Gastroesophageal sphincter (tissue), 4 donors: ENCODE results near the gene TTLL8. TPM values are rescaled to one million over a fixed set of nuclear protein-coding genes. Genes with fewer than 3 reads are reported as not detected.

Experiments used
- ATAC-seq: fragments of 150-250 bp; one replicate; pipeline ENCODE4 v1.9.1; 2016; ENCODE audit warnings: mild to moderate bottlenecking, moderate library complexity
- H3K27ac ChIP-seq, 4 donors: fragments of 200-600 bp; sonication (generic) in 3 of 4; 1 replicate in 3 of 4; 2 replicates in 1 of 4; pipeline ENCODE4 v1.5.1; 2016 to 2019
- H3K27me3 ChIP-seq: fragments of 200-600 bp; sonication (generic); one replicate; pipeline ENCODE4 v1.5.1; 2019
- H3K36me3 ChIP-seq, 2 donors: fragments of 200-600 bp; sonication (generic); one replicate each; pipeline ENCODE4 v1.5.1; 2019; ENCODE audit warnings: control low read depth in 1 of 2
- H3K4me1 ChIP-seq, 3 donors: fragments of 200-600 bp; sonication (generic); 1 replicate in 2 of 3; 2 replicates in 1 of 3; pipeline ENCODE4 v1.5.1; 2016 to 2019; ENCODE audit warnings: control low read depth in 2 of 3
- H3K4me3 ChIP-seq, 2 donors: fragments of 200-600 bp; sonication (generic); one replicate each; pipeline ENCODE4 v1.5.1; 2019; ENCODE audit warnings: mild to moderate bottlenecking in 1 of 2, moderate library complexity in 1 of 2
- H3K9me3 ChIP-seq, 3 donors: fragments of 200-600 bp; sonication (generic); one replicate each; pipeline ENCODE4 v1.5.1; 2017 to 2019; ENCODE audit warnings: control low read depth in 2 of 3
- EP300 ChIP-seq: sonication (generic); formaldehyde crosslinking; IDR thresholded peaks from one replicate; pipeline ENCODE4 v1.6.1; 2017; ENCODE audit warnings: antibody characterized with exemption, mild to moderate bottlenecking
- POLR2A ChIP-seq, 2 donors: fragments of 450-650 bp; IDR thresholded peaks; one replicate each; pipeline ENCODE4 v1.6.1; 2017; ENCODE audit warnings: antibody characterized with exemption in 2 of 2, mild to moderate bottlenecking in 2 of 2, moderate library complexity in 1 of 2
- POLR2AphosphoS5 ChIP-seq: sonication (generic); formaldehyde crosslinking; IDR thresholded peaks from one replicate; pipeline ENCODE4 v1.6.1; 2017; ENCODE audit warnings: antibody characterized with exemption
- WGBS, 2 donors: methylation state at CpG; one replicate each; pipeline ENCODE4 v1.1.5; 2018; ENCODE audit warnings: low coverage in 1 of 2; 5-methylcytosine and 5-hydroxymethylcytosine counted together
- total RNA-seq, 4 donors: library from RNA; depleted of rRNA; stranded (reverse); fragments of >200 nt; gene quantifications; one replicate each; pipeline ENCODE4 v1.1.0, GENCODE V29; 2016
- TF ChIP-seq, protein P1 (sequence below), 4 experiments: fragments of 200-600 bp in 2 of 4; fragments of 450-650 bp in 2 of 4; sonication (generic) in 1 of 4; IDR thresholded peaks; one replicate each; pipeline ENCODE4 v1.5.1; 2017 to 2019; ENCODE audit warnings: antibody characterized with exemption in 4 of 4, mild to moderate bottlenecking in 2 of 4, moderate library complexity in 2 of 4

TTLL8 gene
- total RNA-seq, 4 donors from 2014 or later = not detected

- Histone ChIP-seq H3K9me3 (no peaks in the 10 kb centered on the region), H3K27me3 (peaks cover 63% of the 10 kb centered on the region), H3K27ac (no peak overlapping the region), H3K4me3 (no peak overlapping the region), H3K4me1 (peaks cover 0 to 12% (median 0%) of the 10 kb centered on the region in 3 donors), H3K36me3 (no peaks in the 10 kb centered on the region)
- TF ChIP-seq EP300 = no peak
- TF ChIP-seq POLR2A (IDR thresholded peaks at IDR 0.05) = no peak
- no peak for TF ChIP-seq POLR2AphosphoS5
- TF ChIP-seq, protein P1, sequence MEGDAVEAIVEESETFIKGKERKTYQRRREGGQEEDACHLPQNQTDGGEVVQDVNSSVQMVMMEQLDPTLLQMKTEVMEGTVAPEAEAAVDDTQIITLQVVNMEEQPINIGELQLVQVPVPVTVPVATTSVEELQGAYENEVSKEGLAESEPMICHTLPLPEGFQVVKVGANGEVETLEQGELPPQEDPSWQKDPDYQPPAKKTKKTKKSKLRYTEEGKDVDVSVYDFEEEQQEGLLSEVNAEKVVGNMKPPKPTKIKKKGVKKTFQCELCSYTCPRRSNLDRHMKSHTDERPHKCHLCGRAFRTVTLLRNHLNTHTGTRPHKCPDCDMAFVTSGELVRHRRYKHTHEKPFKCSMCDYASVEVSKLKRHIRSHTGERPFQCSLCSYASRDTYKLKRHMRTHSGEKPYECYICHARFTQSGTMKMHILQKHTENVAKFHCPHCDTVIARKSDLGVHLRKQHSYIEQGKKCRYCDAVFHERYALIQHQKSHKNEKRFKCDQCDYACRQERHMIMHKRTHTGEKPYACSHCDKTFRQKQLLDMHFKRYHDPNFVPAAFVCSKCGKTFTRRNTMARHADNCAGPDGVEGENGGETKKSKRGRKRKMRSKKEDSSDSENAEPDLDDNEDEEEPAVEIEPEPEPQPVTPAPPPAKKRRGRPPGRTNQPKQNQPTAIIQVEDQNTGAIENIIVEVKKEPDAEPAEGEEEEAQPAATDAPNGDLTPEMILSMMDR (IDR thresholded peaks at IDR 0.05) = no peak
- no peak for ATAC-seq
- WGBS, 2 donors = 85 to 94% methylated on average over 7 to 14 of the region's 14 CpGs
Measured at GRCh38 chr22:49998718-49999062, 59.4 kb downstream of the TTLL8 start.

- H3K4me1 ChIP-seq = peaks cover 0 to 16% (median 0%) of the 10 kb centered on the region in 3 donors
- no peak for TF ChIP-seq EP300
- TF ChIP-seq, protein P1 (IDR thresholded peaks at IDR 0.05) = no peak
- TF ChIP-seq POLR2AphosphoS5 = no peak
- no peak overlapping the region for H3K27ac ChIP-seq
- H3K36me3 ChIP-seq = no peaks in the 10 kb centered on the region
- WGBS, 2 donors = 75 to 98% methylated on average over 3 to 5 of the region's 21 CpGs
- H3K9me3 ChIP-seq = no peaks in the 10 kb centered on the region
- ATAC-seq = no peak
- H3K4me3 ChIP-seq = no peak overlapping the region
- peaks cover 67% of the 10 kb centered on the region for H3K27me3 ChIP-seq
Measured at GRCh38 chr22:49997932-49998717, 60.0 kb downstream of the TTLL8 start.

DNA sequence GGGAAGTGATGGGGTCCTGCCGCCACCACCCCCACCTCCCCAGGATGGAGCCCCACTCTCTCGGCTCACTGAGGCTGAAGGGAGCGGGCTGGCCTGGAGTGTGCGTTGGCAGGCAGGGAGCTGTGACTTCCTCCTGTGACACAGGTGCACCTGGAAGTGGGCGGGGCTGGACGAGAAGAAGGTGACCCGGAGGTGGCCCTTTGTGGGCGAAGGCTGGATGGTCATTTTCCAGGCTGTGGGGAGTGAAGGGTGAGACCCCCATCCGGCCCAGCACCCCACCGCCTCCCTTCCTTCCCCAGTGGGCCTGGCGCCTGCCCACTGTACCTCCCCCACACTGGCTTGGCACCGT lies 60.9 kb downstream of the TTLL8 start:
- ATAC-seq = no peak
- H3K4me3 ChIP-seq = no peak overlapping the region
- TF ChIP-seq POLR2AphosphoS5 (no peak), EP300 (no peak), POLR2A (IDR thresholded peaks at IDR 0.05) (no peak)
- TF ChIP-seq, protein P1 (IDR thresholded peaks at IDR 0.05) = no peak
- no peaks in the 10 kb centered on the region for H3K36me3 ChIP-seq
- H3K4me1 ChIP-seq = peaks cover 0 to 18% (median 0%) of the 10 kb centered on the region in 3 donors
- H3K27ac ChIP-seq = no peak overlapping the region
- WGBS, 2 donors = 86% methylated on average over 5 of the region's 12 CpGs; no CpG with 5 or more reads in 1 of the 2 donors
- H3K9me3 ChIP-seq = peaks cover 0 to 5% (median 0%) of the 10 kb centered on the region in 3 donors
- peaks cover 58% of the 10 kb centered on the region for H3K27me3 ChIP-seq

- WGBS, 2 donors = 87% methylated on average over 3 of the region's 19 CpGs; no CpG with 5 or more reads in 1 of the 2 donors
- H3K9me3 ChIP-seq = peaks cover 0 to 11% (median 0%) of the 10 kb centered on the region in 3 donors
- TF ChIP-seq POLR2AphosphoS5 (no peak), POLR2A (IDR thresholded peaks at IDR 0.05) (no peak), EP300 (no peak)
- TF ChIP-seq, protein P1 (IDR thresholded peaks at IDR 0.05) = no peak
Measured at GRCh38 chr22:49996518-49997250, 61.4 kb downstream of the TTLL8 start.

DNA sequence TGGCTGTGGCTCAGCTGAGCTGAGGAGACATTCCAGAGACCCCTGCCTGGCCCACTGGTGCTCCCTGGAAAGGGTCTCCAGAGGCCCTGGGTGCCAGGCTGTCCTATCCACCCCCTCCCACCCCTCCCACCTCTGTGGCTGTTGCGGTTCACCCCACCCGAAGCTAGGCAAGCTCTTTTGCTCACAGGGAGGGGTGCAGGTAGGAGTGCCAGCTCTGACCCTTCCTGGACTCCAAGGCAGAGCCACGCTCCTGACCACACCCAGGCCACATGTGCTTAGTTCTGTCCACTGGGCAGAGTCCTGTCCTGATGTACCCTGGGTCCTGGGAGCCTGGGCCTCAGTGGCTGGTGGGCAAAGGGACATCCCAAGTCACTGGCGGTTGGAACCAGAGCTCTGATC lies 62.0 kb downstream of the TTLL8 start:
- H3K9me3 ChIP-seq = peaks cover 0 to 16% (median 0%) of the 10 kb centered on the region in 3 donors
- no peak overlapping the region for H3K27ac ChIP-seq
- TF ChIP-seq POLR2A (IDR thresholded peaks at IDR 0.05) = no peak
- TF ChIP-seq, protein P1 (IDR thresholded peaks at IDR 0.05) = no peak
- no peak for TF ChIP-seq EP300
- TF ChIP-seq POLR2AphosphoS5 = no peak
- no peak for ATAC-seq
- peaks cover 0 to 18% (median 0%) of the 10 kb centered on the region in 3 donors for H3K4me1 ChIP-seq
- H3K36me3 ChIP-seq = no peaks in the 10 kb centered on the region
- peaks cover 49% of the 10 kb centered on the region for H3K27me3 ChIP-seq
- WGBS, 2 donors = no CpG with 5 or more reads among the region's 4 CpGs
- no peak overlapping the region for H3K4me3 ChIP-seq

More at GRCh38 chr22:49996518-49997250, 61.4 kb downstream of the TTLL8 start:
- no peaks in the 10 kb centered on the region for H3K36me3 ChIP-seq
- ATAC-seq = no peak
- H3K4me3 ChIP-seq = no peak overlapping the region
- peaks cover 0 to 18% (median 0%) of the 10 kb centered on the region in 3 donors for H3K4me1 ChIP-seq
- H3K27me3 ChIP-seq = peaks cover 55% of the 10 kb centered on the region
- H3K27ac ChIP-seq = no peak overlapping the region
